ENCODE data around the gene TBC1D8. TPM values are rescaled to one million over a fixed set of nuclear protein-coding genes. Genes with fewer than 3 reads are reported as not detected.
A peak's percentile ranks its signal among the peaks of the same experiment; 100 is the strongest.

The TBC1D8 gene
- total and polyA plus RNA-seq, 2 of the 13 experiments (the other 11 are each of a cell fraction or from before 2014, with no cell fraction given), result 45.1 to 95.4 TPM

GRCh38 chr2:101127319-101128056 is 23.7 kb downstream of the TBC1D8 start (continued):
- TF ChIP-seq HNRNPK (IDR thresholded peaks at IDR 0.05; ENCODE audit: low read depth, low read length, poor library complexity, severe bottlenecking), result no peak
- no peak for TF ChIP-seq SETDB1 (CRISPR knock-in tag; IDR thresholded peaks at IDR 0.05; ENCODE audit: borderline replicate concordance)
- TF ChIP-seq TEAD3 (CRISPR knock-in tag; optimal IDR thresholded peaks at IDR 0.05; ENCODE audit: borderline replicate concordance), result peak; percentile 30
- TF ChIP-seq, protein P1, sequence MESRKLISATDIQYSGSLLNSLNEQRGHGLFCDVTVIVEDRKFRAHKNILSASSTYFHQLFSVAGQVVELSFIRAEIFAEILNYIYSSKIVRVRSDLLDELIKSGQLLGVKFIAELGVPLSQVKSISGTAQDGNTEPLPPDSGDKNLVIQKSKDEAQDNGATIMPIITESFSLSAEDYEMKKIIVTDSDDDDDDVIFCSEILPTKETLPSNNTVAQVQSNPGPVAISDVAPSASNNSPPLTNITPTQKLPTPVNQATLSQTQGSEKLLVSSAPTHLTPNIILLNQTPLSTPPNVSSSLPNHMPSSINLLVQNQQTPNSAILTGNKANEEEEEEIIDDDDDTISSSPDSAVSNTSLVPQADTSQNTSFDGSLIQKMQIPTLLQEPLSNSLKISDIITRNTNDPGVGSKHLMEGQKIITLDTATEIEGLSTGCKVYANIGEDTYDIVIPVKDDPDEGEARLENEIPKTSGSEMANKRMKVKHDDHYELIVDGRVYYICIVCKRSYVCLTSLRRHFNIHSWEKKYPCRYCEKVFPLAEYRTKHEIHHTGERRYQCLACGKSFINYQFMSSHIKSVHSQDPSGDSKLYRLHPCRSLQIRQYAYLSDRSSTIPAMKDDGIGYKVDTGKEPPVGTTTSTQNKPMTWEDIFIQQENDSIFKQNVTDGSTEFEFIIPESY (CRISPR knock-in tag; IDR thresholded peaks at IDR 0.05), result no peak
- TF ChIP-seq, protein P2, sequence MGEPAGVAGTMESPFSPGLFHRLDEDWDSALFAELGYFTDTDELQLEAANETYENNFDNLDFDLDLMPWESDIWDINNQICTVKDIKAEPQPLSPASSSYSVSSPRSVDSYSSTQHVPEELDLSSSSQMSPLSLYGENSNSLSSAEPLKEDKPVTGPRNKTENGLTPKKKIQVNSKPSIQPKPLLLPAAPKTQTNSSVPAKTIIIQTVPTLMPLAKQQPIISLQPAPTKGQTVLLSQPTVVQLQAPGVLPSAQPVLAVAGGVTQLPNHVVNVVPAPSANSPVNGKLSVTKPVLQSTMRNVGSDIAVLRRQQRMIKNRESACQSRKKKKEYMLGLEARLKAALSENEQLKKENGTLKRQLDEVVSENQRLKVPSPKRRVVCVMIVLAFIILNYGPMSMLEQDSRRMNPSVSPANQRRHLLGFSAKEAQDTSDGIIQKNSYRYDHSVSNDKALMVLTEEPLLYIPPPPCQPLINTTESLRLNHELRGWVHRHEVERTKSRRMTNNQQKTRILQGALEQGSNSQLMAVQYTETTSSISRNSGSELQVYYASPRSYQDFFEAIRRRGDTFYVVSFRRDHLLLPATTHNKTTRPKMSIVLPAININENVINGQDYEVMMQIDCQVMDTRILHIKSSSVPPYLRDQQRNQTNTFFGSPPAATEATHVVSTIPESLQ (CRISPR knock-in tag; conservative IDR thresholded peaks at IDR 0.05), result no peak
- 0 out of 2 replicates have a peak, but pooled peaks have one; percentile 43 for TF ChIP-seq NFIB (CRISPR knock-in tag; IDR thresholded peaks at IDR 0.05; ENCODE audit: borderline replicate concordance)
- TF ChIP-seq STAG1 (CRISPR knock-in tag; IDR thresholded peaks at IDR 0.05), result no peak
- no peak for TF ChIP-seq ZNF136 (CRISPR knock-in tag; IDR thresholded peaks at IDR 0.05; ENCODE audit: low read depth)
- 0 out of 2 replicates have a peak, but pooled peaks have one; percentile 10 for TF ChIP-seq NR2F6 (IDR thresholded peaks at IDR 0.05)
- TF ChIP-seq NR2F6 (CRISPR knock-in tag; IDR thresholded peaks at IDR 0.05), result no peak
- TF ChIP-seq SOX13 (IDR thresholded peaks at IDR 0.05), result no peak
- TF ChIP-seq SOX13 (CRISPR knock-in tag; conservative IDR thresholded peaks at IDR 0.05 in 1 of 2, IDR thresholded peaks at IDR 0.05 in 1 of 2), result no peak
- 0 out of 2 replicates have a peak, but pooled peaks have one; percentile 26 for TF ChIP-seq RCOR2 (CRISPR knock-in tag; IDR thresholded peaks at IDR 0.05)
- peak; percentile 39; the same call in 1 of the 2 replicates for TF ChIP-seq FOXA3 (CRISPR knock-in tag; IDR thresholded peaks at IDR 0.05)
- TF ChIP-seq ZNF770 (CRISPR knock-in tag; IDR thresholded peaks at IDR 0.05), result peak; percentile 83
- TF ChIP-seq, protein P3, sequence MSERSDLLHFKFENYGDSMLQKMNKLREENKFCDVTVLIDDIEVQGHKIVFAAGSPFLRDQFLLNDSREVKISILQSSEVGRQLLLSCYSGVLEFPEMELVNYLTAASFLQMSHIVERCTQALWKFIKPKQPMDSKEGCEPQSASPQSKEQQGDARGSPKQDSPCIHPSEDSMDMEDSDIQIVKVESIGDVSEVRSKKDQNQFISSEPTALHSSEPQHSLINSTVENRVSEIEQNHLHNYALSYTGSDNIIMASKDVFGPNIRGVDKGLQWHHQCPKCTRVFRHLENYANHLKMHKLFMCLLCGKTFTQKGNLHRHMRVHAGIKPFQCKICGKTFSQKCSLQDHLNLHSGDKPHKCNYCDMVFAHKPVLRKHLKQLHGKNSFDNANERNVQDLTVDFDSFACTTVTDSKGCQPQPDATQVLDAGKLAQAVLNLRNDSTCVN (CRISPR knock-in tag; IDR thresholded peaks at IDR 0.05; ENCODE audit: borderline replicate concordance), result no peak
- TF ChIP-seq ZMYM3 (CRISPR knock-in tag; IDR thresholded peaks at IDR 0.05), result 0 out of 2 replicates have a peak, but pooled peaks have one; percentile 30
- TF ChIP-seq TCF12 (IDR thresholded peaks at IDR 0.05), result no peak
- no peak for TF ChIP-seq TCF12 (CRISPR knock-in tag; IDR thresholded peaks at IDR 0.05)

Data from HepG2 (cell line).